K562 (cell line): ENCODE data around the gene JPT1. TPM values are rescaled to one million over a fixed set of nuclear protein-coding genes. Genes with fewer than 3 reads are reported as not detected.

ENCODE experiments used
- ASH1L ChIP-seq: fragments of 450-650 bp; IDR thresholded peaks from 2 replicates; pipeline ENCODE4 v1.6.1; 2018; ENCODE audit warnings: borderline replicate concordance, mild to moderate bottlenecking, low read depth; ENCODE audit not compliant: partially characterized antibody
- ELF1 ChIP-seq: fragments of 200-800 bp; sonication (Bioruptor generic); IDR thresholded peaks from 2 replicates; pipeline ENCODE4 v1.6.1; 2016; ENCODE audit warnings: missing genetic modification characterization, missing compliant biosample characterization
- FOS ChIP-seq: IDR thresholded peaks from 3 replicates; pipeline ENCODE4 v1.6.1; 2011; ENCODE audit not compliant: insufficient read length; ENCODE audit errors: extremely low read depth
- FOSL1 ChIP-seq: fragments of 200-800 bp; sonication (Bioruptor generic); conservative IDR thresholded peaks from 2 replicates; pipeline ENCODE4 v1.6.1; 2016; ENCODE audit warnings: missing genetic modification characterization, missing compliant biosample characterization
- GTF2E2 ChIP-seq: fragments of 200-800 bp; sonication (Bioruptor generic); IDR thresholded peaks from 2 replicates; pipeline ENCODE4 v1.6.1; 2016; ENCODE audit warnings: missing genetic modification characterization, missing compliant biosample characterization
- HEY1 ChIP-seq: fragments of 250-450 bp; sonication (Bioruptor Pico); IDR thresholded peaks from 2 replicates; pipeline ENCODE4 v1.5.0; 2020; ENCODE audit warnings: mild to moderate bottlenecking, moderate library complexity, borderline replicate concordance
- KDM2B ChIP-seq: fragments of 250-450 bp; sonication (Bioruptor Pico); IDR thresholded peaks from 2 replicates; pipeline ENCODE4 v1.8.0; 2021; ENCODE audit warnings: mild to moderate bottlenecking, moderate library complexity
- PHF20 ChIP-seq: fragments of 450-650 bp; IDR thresholded peaks from 2 replicates; pipeline ENCODE4 v1.6.1; 2018; ENCODE audit not compliant: partially characterized antibody
- POLR2AphosphoS2 ChIP-seq: IDR thresholded peaks from 2 replicates; pipeline ENCODE4 v1.6.1; 2012; ENCODE audit warnings: low read length, improper control_type of control experiment
- POLR2AphosphoS5 ChIP-seq: IDR thresholded peaks from 2 replicates; pipeline ENCODE4 v1.6.1; 2011; ENCODE audit warnings: mild to moderate bottlenecking, low read depth, low read length, moderate library complexity; ENCODE audit not compliant: control insufficient read depth, insufficient read depth
- SPI1 ChIP-seq: IDR thresholded peaks from 2 replicates; pipeline ENCODE4 v1.6.1; 2011; ENCODE audit warnings: low read depth, low read length, control low read depth, borderline replicate concordance
- SRF ChIP-seq, 2 experiments: fragments of 250-450, 450-650 bp in 1 of 2; sonication (Bioruptor Pico) in 1 of 2; sonication (generic) in 1 of 2; formaldehyde crosslinking; IDR thresholded peaks; 2 replicates each; pipeline versions ENCODE4 v1.5.0 to v1.5.1; 2020 to 2022; ENCODE audit warnings: mild to moderate bottlenecking in 1 of 2, missing genetic modification reagents in 1 of 2
- STAT6 ChIP-seq: sonication (generic); formaldehyde crosslinking; IDR thresholded peaks from 2 replicates; pipeline ENCODE4 v1.8.1; 2023; ENCODE audit warnings: mild to moderate bottlenecking, missing genetic modification reagents
- ZNF398 ChIP-seq: fragments of 250-450 bp; sonication (Bioruptor Pico); IDR thresholded peaks from 2 replicates; pipeline ENCODE4 v1.8.0; 2021; ENCODE audit warnings: moderate library complexity, mild to moderate bottlenecking, inconsistent platforms
- ZNF507 ChIP-seq: conservative IDR thresholded peaks from 2 replicates; pipeline ENCODE4 v1.6.1; 2017; ENCODE audit warnings: missing genetic modification characterization, missing compliant biosample characterization
- polyA plus RNA-seq, 8 experiments: library from polyadenylated mRNA; depleted of rRNA in 4 of 8; stranded (reverse) in 5 of 8; unstranded in 3 of 8; fragments of >200 nt; fragmentation: Nextera tagmentation in 2 of 8; fragmentation: Illumina TruSeq in 1 of 8; extraction: Ambion mirVana in 2 of 8; extraction: Trizol in 1 of 8; gene quantifications; 2 replicates each; pipeline versions ENCODE4 v1.2.1 to v1.2.3, GENCODE V29; 2011 to 2014; ENCODE audit warnings: inconsistent platforms in 1 of 8, missing spikeins in 1 of 8
- total RNA-seq, 7 experiments: library from RNA; depleted of rRNA in 6 of 7; stranded (reverse); fragments of >200 nt in 6 of 7; fragmentation: Illumina TruSeq in 2 of 7; extraction: Trizol in 2 of 7; gene quantifications; 2 replicates each; pipeline versions ENCODE4 v1.2.1 to v1.2.3, GENCODE V29; 2011 to 2021; ENCODE audit warnings: low replicate concordance in 1 of 7
- TF ChIP-seq, protein P1 (sequence below): fragments of 450-650 bp; formaldehyde crosslinking; IDR thresholded peaks from 2 replicates; pipeline ENCODE4 v1.4.0; 2020; ENCODE audit warnings: mild to moderate bottlenecking
- TF ChIP-seq, protein P2 (sequence below): IDR thresholded peaks from 3 replicates; pipeline ENCODE4 v1.6.1; 2011; ENCODE audit warnings: borderline replicate concordance, mild to moderate bottlenecking; ENCODE audit not compliant: insufficient read length, insufficient read depth

Gene JPT1
- total and polyA plus RNA-seq, 9 of the 15 experiments (the other 6 are each of a cell fraction or from before 2014, with no cell fraction given): 56.7 to 292 (median 144) TPM

DNA sequence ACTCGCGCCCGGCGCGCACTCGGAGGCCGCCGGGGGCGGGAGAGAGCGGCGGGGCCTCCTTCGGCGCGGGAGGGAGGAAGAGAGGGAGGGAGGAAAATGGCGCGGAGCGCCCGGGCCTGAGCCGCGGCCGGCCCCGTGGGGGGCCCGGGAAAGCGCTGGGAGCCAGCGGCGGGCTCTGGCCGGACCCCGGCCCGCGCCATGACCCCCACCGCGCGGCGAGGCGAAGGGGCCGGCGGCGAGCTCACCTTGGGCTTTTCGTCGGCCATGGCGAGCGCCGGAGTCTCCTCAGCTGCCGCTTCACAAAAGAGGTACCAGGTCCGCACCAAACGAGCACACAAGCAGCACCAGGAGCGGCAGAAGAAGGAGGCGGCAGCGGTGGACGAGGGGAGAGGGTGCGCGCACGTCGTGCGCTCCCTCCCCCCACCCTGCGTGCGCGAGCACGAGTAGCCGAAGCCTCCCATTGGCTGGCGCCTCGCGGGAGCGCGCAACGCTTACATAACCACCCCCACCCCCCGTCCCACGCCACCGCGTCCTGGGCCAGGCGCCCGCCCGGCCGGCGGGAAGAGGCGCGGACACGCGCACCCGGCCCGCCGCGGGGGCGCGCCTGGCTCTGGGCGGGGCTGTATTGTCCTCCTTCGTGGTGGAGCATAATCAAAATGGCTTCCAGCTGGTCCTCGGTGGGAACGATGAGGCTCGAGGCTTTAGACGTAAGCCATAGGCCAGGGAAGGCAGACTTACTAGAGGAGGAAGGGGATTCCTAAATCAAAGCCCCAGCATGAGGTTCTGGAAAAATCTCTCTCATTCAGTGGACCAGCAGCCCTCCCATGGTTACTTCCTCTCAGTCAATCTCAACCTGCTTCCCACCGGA is 28.5 kb upstream of the JPT1 start, which contains the start of gene SUMO2 (continued):
- TF ChIP-seq POLR2AphosphoS5 (peak; percentile 46; the same call in 1 of the 2 replicates), ASH1L (peak; percentile 41), SPI1 (peak; percentile 30; the same call in 1 of the 2 replicates), PHF20 (no peak), KDM2B (CRISPR knock-in tag) (no peak), STAT6 (CRISPR knock-in tag) (no peak), ZNF507 (tag) (no peak), ELF1 (tag) (no peak), FOS (peak; percentile 59), FOSL1 (tag) (peak; percentile 66), HEY1 (CRISPR knock-in tag) (no peak), ZNF398 (no peak), SRF (CRISPR knock-in tag; IDR thresholded peaks at IDR 0.05) (no peak), GTF2E2 (peak; percentile 90; the same call in 1 of the 2 replicates), POLR2AphosphoS2 (no peak)
- TF ChIP-seq, protein P1, sequence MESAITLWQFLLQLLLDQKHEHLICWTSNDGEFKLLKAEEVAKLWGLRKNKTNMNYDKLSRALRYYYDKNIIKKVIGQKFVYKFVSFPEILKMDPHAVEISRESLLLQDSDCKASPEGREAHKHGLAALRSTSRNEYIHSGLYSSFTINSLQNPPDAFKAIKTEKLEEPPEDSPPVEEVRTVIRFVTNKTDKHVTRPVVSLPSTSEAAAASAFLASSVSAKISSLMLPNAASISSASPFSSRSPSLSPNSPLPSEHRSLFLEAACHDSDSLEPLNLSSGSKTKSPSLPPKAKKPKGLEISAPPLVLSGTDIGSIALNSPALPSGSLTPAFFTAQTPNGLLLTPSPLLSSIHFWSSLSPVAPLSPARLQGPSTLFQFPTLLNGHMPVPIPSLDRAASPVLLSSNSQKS (CRISPR knock-in tag): no peak
- TF ChIP-seq, protein P2, sequence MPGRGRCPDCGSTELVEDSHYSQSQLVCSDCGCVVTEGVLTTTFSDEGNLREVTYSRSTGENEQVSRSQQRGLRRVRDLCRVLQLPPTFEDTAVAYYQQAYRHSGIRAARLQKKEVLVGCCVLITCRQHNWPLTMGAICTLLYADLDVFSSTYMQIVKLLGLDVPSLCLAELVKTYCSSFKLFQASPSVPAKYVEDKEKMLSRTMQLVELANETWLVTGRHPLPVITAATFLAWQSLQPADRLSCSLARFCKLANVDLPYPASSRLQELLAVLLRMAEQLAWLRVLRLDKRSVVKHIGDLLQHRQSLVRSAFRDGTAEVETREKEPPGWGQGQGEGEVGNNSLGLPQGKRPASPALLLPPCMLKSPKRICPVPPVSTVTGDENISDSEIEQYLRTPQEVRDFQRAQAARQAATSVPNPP: no peak
